GM06990 (cell line): ENCODE results near the gene RING1.

Source experiments
- DNase-seq: peaks from one replicate; pipeline ENCODE4 v3.0.0-alpha.2; 2011; ENCODE audit not compliant: insufficient read length; ENCODE audit errors: extremely low read depth
- H3K27me3 ChIP-seq: replicated peaks from 2 replicates; pipeline ENCODE4 v1.6.0; 2011; ENCODE audit warnings: low read length; ENCODE audit not compliant: control insufficient read depth, insufficient read depth
- H3K36me3 ChIP-seq: 2 replicates; pipeline ENCODE4 v1.5.1; 2011; ENCODE audit warnings: low read length; ENCODE audit not compliant: control insufficient read depth, insufficient read depth
- H3K4me3 ChIP-seq: replicated peaks from 2 replicates; pipeline ENCODE4 v1.5.1; 2011; ENCODE audit warnings: low read depth, mild to moderate bottlenecking, control low read depth, low read length
- CTCF ChIP-seq: IDR thresholded peaks from 2 replicates; pipeline ENCODE4 v1.5.1; 2011; ENCODE audit warnings: low read length, control low read depth, mild to moderate bottlenecking, inconsistent platforms; ENCODE audit not compliant: insufficient read depth, poor library complexity, severe bottlenecking

RING1 gene

DNA sequence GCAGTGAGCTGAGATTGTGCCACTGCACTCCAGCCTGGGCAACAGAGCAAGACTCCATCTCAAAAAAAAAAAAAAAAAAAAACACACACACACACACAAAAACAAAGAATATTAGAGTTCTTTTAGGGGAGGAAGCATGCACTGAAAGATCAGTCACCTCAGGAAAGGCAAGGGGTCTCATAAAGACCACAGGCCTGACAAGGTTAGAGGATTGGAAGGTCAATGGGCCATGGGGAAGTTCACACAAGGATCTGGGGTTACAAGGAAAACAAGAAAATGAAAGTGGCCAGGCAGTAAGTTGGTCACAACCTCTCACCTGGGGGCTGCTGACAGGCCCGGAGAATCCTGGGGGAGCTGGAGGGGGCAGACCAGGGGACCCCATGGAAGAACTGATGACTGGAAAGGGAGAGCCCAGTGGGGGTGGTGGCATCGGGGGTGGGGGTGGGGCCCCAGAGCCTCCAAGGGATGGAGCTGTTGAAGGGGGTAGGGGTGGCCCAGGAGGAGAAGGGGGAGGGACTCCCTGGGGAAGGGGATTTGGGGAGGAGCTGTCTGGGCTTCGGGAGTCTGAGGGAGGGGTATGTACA lies 9.4 kb upstream of the RING1 start:
- no peak for DNase-seq
- Histone ChIP-seq H3K4me3 (peak overlapping the region; percentile 97), H3K27me3 (no peaks in the 10 kb centered on the region), H3K36me3 (peaks cover 30% of the 10 kb centered on the region)
- TF ChIP-seq CTCF = no peak

DNA sequence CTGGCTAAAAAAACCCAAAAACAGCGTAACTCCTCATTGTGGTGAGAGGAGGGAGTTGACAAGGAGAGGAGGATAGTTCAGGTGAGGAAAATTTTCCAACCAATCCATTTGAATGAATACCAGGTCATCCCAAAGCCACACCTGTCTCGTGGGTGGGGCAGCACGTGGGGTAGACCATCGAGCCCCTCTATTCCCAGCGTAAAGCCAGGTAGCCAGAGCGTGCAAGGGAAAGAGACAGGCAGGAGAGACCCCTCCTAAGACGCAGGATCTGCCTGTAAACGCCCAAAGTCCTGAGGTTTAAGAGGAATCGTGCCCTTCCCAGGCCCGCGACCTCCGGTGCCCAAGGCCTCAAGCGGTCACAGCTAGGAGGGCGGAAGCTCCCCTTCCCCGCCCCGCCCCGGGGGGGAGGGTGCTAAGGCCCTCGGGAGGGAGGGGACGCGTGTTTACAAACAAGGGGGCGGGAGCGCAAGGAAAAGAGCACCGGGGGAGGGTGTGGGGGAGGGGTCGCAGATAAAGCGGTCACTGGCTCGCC lies 8.5 kb upstream of the RING1 start:
- peak overlapping the region; percentile 97 for H3K4me3 ChIP-seq
- TF ChIP-seq CTCF = no peak

DNA sequence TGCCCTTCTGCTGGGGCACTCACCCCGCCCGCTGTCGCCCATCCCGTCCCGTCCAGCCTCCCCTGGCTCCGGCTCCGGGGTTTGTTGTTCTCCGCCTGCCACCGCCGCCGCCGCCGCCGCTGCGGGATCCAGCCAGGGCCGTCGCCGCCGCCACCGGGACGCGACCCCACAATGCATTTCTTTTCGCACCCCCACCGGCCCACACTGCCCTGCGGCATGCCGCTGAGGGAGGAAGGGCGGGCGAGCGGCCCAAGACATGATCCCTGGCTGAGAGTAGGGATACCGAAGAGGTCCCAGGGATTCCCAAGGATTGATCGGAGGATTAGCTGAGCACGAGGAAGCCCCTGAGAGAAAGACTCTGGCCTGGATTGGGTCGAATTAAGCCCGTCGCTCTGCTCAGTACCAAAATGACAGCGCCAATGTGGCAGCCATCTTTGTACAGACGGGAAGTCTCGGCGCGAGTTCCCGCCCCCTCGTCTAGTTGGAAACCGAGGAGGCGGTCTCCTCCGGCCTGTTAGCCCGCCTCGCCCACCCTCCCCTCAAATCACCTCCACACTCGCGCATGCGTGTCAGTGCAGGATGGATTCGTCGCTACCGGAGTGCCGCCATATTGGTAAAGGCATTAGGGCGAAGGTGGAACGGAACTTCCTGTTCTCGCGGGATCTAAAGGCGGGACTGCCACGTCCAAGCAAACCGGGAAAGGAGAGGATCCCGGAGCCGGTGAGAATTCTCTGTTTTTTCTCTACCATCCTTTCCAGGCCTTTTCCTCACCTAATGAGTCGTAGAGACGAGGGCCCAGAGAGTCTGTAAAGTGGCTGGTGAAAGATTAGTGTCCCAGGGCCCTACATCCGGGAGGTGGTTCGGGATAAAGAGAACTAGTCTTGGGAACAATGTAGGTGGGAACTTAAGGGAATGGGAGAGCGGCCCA lies 7.8 kb upstream of the RING1 start, which contains the start of the genes RXRB and SLC39A7:
TSS of gene RXRB (minus strand) at position 447 of the 928 bp plus-strand sequence. CDS start at position 258, 189 bp downstream.
TSS of gene SLC39A7 (plus strand) at position 649 of the 928 bp plus-strand sequence. CDS start 379 bp downstream, outside the sequence.
- H3K36me3 ChIP-seq = peaks cover 20% of the 10 kb centered on the region
- TF ChIP-seq CTCF = no peak

More for the DNA sequence above, 8.5 kb upstream of the RING1 start:
- DNase-seq = peak; percentile 87
- Histone ChIP-seq H3K27me3 (no peaks in the 10 kb centered on the region), H3K36me3 (peaks cover 24% of the 10 kb centered on the region)

DNA sequence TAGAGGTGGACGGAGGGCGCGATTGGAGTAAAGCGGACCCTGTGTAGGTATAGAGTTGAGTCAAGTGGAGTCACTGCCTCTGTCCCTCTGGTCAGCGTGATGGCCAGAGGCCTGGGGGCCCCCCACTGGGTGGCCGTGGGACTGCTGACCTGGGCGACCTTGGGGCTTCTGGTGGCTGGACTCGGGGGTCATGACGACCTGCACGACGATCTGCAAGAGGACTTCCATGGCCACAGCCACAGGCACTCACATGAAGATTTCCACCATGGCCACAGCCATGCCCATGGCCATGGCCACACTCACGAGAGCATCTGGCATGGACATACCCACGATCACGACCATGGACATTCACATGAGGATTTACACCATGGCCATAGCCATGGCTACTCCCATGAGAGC lies 7.2 kb upstream of the RING1 start:
- no peak for DNase-seq
- Histone ChIP-seq H3K4me3 (peak overlapping the region; percentile 97), H3K27me3 (no peaks in the 10 kb centered on the region), H3K36me3 (peaks cover 19% of the 10 kb centered on the region)
- peak; percentile 11 for TF ChIP-seq CTCF

More for the DNA sequence above, 7.8 kb upstream of the RING1 start, which contains the start of the genes RXRB and SLC39A7:
- peak within 1 kb of the TSS; percentile 97 for H3K4me3 ChIP-seq
- DNase-seq = peak; percentile 95
- no peaks in the 10 kb centered on the region for H3K27me3 ChIP-seq

GRCh38 chr6:33201935-33202334 lies 6.4 kb upstream of the RING1 start:
- no peak for DNase-seq
- no peaks in the 10 kb centered on the region for H3K27me3 ChIP-seq
- H3K36me3 ChIP-seq = peaks cover 17% of the 10 kb centered on the region
- no peak for TF ChIP-seq CTCF
- peak overlapping the region; percentile 97 for H3K4me3 ChIP-seq
